Activated T-cell treated with anti-CD3 and anti-CD28 coated beads for 1 hour (primary cell): Measurements from ENCODE around the gene PTPN23.

Source experiments
- DNase-seq: peaks from one replicate; pipeline ENCODE4 v3.0.0-alpha.2; 2020; ENCODE audit warnings: low read depth

PTPN23 gene

GRCh38 chr3:47407237-47407636 is 26.4 kb downstream of the PTPN23 start:
- DNase-seq = no peak

- no peak for DNase-seq
Measured at GRCh38 chr3:47407896-47408838, 27.3 kb downstream of the PTPN23 start.

- no peak for DNase-seq
Measured at GRCh38 chr3:47408839-47409229, 28.0 kb downstream of the PTPN23 start.

GRCh38 chr3:47409284-47409683 is 28.5 kb downstream of the PTPN23 start:
- DNase-seq = no peak

- no peak for DNase-seq
Measured at GRCh38 chr3:47409688-47410416, 29.0 kb downstream of the PTPN23 start.

GRCh38 chr3:47410417-47410720 is 29.5 kb downstream of the PTPN23 start:
- no peak for DNase-seq

GRCh38 chr3:47410801-47411646 is 30.2 kb downstream of the PTPN23 start:
- DNase-seq = no peak

- DNase-seq = no peak
Measured at GRCh38 chr3:47411696-47412452, 31.1 kb downstream of the PTPN23 start.

- no peak for DNase-seq
Measured at GRCh38 chr3:47412453-47412756, 31.6 kb downstream of the PTPN23 start.

- DNase-seq = no peak
Measured at GRCh38 chr3:47412842-47413520, 32.2 kb downstream of the PTPN23 start.

GRCh38 chr3:47413751-47414150 is 32.9 kb downstream of the PTPN23 start:
- DNase-seq = no peak

GRCh38 chr3:47414161-47414564 is 33.3 kb downstream of the PTPN23 start:
- DNase-seq = no peak

GRCh38 chr3:47414666-47415587 is 34.1 kb downstream of the PTPN23 start:
- DNase-seq = no peak

GRCh38 chr3:47416041-47416440 is 35.2 kb downstream of the PTPN23 start:
- no peak for DNase-seq

GRCh38 chr3:47418167-47419082 is 37.6 kb downstream of the PTPN23 start:
- no peak for DNase-seq

- DNase-seq = no peak
Measured at GRCh38 chr3:47419083-47420043, 38.5 kb downstream of the PTPN23 start.

GRCh38 chr3:47420044-47420430 is 39.2 kb downstream of the PTPN23 start:
- DNase-seq = no peak
